ENCODE data around the gene OR2W1. TPM values are rescaled to one million over a fixed set of nuclear protein-coding genes. Genes with fewer than 3 reads are reported as not detected.

The OR2W1 gene
- total RNA-seq, 1 experiment from 2014 or later, result not detected

- DNase-seq, result no peak
- H3K27me3 ChIP-seq (ENCODE audit: insufficient read depth, low read length), result no peaks in the 10 kb centered on the region
Observed at GRCh38 chr6:29019629-29020028, 25.3 kb downstream of the OR2W1 start.

More at GRCh38 chr6:29019629-29020028, 25.3 kb downstream of the OR2W1 start:
- H3K27ac ChIP-seq (ENCODE audit: insufficient read length, low read depth, low read length), result no peak overlapping the region
- no CpG with 5 or more reads among the region's 2 CpGs for WGBS (ENCODE audit: extremely low coverage, insufficient read length, low lambda C conversion rate)
- H4K20me1 ChIP-seq (ENCODE audit: control insufficient read depth, insufficient read depth, insufficient read length), result no peaks in the 10 kb centered on the region
- no peak overlapping the region for H2BK120ac ChIP-seq (ENCODE audit: low read depth, low read length, poor library complexity, severe bottlenecking)
- Mint-ChIP-seq H3K27me3 (ENCODE audit: low read depth) (peaks cover 18% of the 10 kb centered on the region), H3K4me1 (peaks cover 0 to 5% of the 10 kb centered on the region in 2 experiments; a peak in 2 of 4 replicates), H3K36me3 (ENCODE audit: insufficient read depth in 1 of 3, low read depth in 3 of 3) (peaks cover 4% of the 10 kb centered on the region in 3 experiments; a peak in 2 of 7 replicates), H3K9me3 (peaks cover 4 to 6% of the 10 kb centered on the region in 2 experiments; a peak in 4 of 5 replicates), H3K4me3 (no peak overlapping the region), H3K27ac (no peak overlapping the region)
- no peak overlapping the region for H2BK20ac ChIP-seq (ENCODE audit: low read depth, low read length, poor library complexity, severe bottlenecking)
- no peak overlapping the region for H2BK15ac ChIP-seq (ENCODE audit: low read depth, low read length)
- H4K8ac ChIP-seq (replicated peaks; ENCODE audit: insufficient read length, low read depth, low read length), result no peak overlapping the region
- no peak overlapping the region for H3K56ac ChIP-seq (ENCODE audit: insufficient read length, low read depth, low read length)
- H3K23ac ChIP-seq (ENCODE audit: insufficient read length, low read depth, low read length), result no peak overlapping the region
- H2AFZ ChIP-seq (ENCODE audit: low read length), result no peak overlapping the region
- no peak overlapping the region for H3K14ac ChIP-seq (ENCODE audit: insufficient read depth, low read length)
- TF ChIP-seq CTCF (conservative IDR thresholded peaks at IDR 0.05), result no peak
- no peak overlapping the region for H3K9ac ChIP-seq (ENCODE audit: extremely low read depth, insufficient read length, low read length)
- no peak overlapping the region for H3K4ac ChIP-seq (ENCODE audit: low read depth, low read length)
- no peaks in the 10 kb centered on the region; the same call in 1 of the 2 replicates for H3K4me1 ChIP-seq (ENCODE audit: insufficient read depth, low read length)
- H3K9me3 ChIP-seq (ENCODE audit: control insufficient read depth, low read depth, low read length), result no peaks in the 10 kb centered on the region
- no peak overlapping the region for H2BK5ac ChIP-seq (ENCODE audit: insufficient read length, low read length)
- H2BK12ac ChIP-seq (ENCODE audit: insufficient read length, low read depth, low read length), result no peak overlapping the region
- H3K23me2 ChIP-seq (ENCODE audit: insufficient read length, low read depth, low read length, poor library complexity, severe bottlenecking), result peaks cover 9% of the 10 kb centered on the region
- H4K91ac ChIP-seq (ENCODE audit: insufficient read length, low read depth, low read length), result no peak overlapping the region
- H3K79me2 ChIP-seq (ENCODE audit: insufficient read depth, low read length), result no peaks in the 10 kb centered on the region
- no peak overlapping the region for H4K5ac ChIP-seq (ENCODE audit: insufficient read length, low read depth, low read length)
- no peak overlapping the region for H3K18ac ChIP-seq (ENCODE audit: insufficient read length, low read depth, low read length)
- no peak overlapping the region for H3K4me2 ChIP-seq (ENCODE audit: insufficient read depth, insufficient read length, low read length)
- H3T11ph ChIP-seq (ENCODE audit: low read length), result no peak overlapping the region
- H2AK5ac ChIP-seq (ENCODE audit: insufficient read length, low read length), result no peak overlapping the region
- H3K79me1 ChIP-seq (ENCODE audit: insufficient read depth, low read depth, low read length, poor library complexity, severe bottlenecking), result no peaks in the 10 kb centered on the region
